CMK (cell line): ENCODE measurements around the gene MXRA8.
A peak's percentile ranks its signal among the peaks of the same experiment; 100 is the strongest.
"Not testable (repeated sequence)": the region's sequence is repeated elsewhere in the genome, so short reads cannot be mapped to it uniquely, and the experiment has no call there.

ENCODE experiments used
- DNase-seq: peaks from one replicate; pipeline ENCODE4 v3.0.0-alpha.2; 2010; ENCODE audit warnings: low read depth

MXRA8 gene, protein sequence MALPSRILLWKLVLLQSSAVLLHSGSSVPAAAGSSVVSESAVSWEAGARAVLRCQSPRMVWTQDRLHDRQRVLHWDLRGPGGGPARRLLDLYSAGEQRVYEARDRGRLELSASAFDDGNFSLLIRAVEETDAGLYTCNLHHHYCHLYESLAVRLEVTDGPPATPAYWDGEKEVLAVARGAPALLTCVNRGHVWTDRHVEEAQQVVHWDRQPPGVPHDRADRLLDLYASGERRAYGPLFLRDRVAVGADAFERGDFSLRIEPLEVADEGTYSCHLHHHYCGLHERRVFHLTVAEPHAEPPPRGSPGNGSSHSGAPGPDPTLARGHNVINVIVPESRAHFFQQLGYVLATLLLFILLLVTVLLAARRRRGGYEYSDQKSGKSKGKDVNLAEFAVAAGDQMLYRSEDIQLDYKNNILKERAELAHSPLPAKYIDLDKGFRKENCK

DNA sequence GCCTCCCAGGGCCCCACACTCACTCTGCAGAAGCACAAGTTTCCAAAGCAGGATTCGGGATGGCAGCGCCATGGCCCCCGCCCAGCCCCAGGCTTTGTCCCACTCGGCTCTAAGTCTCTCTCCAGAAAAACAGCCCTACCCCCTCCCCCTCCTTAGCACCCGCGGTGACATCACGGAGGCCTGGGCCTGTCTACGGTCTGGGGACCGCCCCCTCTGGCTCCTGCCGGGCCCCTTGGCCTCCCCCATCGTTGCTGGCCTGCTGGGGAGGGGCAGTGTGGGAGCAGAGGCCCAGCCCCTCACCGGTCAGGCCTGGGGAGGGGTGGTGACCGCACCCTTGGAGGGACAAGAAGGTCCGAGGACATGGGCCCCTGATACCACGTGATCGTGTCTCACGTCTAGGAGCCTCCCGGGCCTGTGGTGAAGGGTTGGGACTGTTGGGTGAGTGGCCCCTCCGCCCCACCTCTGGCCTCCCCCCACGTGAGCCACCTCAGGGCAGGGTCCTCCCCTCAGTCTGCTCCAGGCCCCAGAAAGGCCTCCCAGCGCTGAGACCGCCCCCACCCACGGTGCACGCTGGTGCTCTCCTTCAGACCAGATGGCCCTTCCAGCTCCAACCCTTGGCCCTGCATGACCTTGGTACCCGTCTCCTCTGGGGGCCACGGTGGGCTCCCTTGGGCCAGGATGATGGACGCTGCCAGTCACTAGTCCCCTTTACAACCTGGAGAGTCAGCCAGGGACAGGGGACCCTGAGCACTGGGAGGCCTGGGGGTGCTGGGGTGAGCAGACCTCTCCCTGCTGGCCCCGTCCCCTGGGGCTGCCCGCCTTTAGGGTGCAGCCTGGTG lies at the start of gene MXRA8:
Gene MXRA8 (minus strand): TSS at position 123 of the 839 bp plus-strand sequence. CDS start 51 bp downstream, at position 72.
- DNase-seq = no peak

DNA sequence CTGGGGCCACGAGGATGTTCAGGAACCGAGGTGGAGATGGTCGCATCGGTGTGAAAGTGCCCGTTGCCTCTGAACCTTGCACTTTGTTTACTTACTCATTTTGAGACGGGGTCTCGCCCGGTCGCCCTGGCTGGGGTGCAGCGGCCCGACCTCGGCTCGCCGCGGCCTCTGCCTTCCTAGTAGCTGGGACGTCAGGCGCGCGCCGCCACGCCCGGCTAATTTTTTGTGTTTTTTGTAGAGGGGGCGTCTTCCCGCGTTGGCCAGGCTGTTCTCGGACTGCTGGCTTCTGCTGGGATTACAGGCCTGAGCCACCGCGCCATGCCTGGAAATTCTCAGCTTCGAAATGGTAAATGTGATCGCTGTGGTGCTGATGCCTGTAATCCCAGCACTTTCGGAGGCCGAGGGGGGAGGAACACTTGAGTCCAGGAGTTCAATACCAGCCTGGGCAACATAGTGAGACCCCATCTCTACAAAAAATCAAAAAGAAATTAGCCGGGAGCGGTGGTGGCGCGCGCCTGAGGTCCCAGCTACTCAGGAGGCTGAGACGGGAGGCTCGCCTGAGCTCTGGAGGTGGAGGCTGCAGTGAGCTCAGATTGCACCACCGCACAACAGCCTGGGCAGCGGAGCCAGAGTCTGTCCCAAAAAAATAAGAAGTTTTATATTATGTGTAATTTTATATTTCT lies 49.4 kb upstream of the MXRA8 start:
- no peak for DNase-seq

DNA sequence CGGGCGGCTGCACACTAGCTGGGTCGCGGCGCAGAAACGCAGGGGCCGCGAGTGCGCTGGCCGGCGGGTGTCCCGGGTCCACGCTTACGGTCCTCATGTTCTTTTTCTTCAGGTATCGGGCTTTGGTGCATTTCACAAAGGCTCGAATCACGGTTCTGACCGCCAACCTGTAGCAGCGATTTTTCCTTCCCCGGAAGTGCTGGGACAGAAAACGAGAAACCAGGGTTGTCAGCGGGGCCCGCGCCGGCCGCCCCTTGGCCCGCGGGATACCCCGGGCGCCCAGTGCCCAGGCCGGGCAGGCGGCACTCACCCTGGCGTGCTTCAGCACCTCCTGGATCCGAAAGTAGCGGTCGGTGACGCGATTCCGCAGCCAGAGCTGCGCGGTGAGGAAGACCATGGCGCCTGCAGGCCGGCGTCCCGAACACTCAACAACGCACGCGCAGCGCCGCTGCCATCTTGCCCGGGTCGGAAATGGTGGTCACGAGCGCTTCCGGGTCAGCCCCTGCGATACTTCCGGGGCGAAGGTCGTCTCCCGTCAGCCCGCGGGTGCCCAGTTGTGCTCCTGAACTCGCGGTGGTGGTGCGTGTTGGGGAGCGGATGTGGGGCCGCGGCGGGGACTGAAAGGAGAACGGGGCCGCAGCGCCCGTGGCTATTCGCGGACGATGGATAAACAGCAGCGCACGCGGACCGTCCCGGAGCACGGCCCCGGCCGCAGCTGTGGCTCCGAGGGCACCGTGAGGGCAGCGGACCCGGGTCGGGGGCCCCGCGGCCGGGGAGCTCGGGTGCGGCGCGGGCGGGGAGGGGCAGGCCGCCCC lies 48.7 kb upstream of the MXRA8 start, which contains the start of gene MRPL20:
Gene MRPL20 (minus strand): TSS at position 473 of the 815 bp plus-strand sequence. CDS start 76 bp downstream, at position 397.
- peak; percentile 94 for DNase-seq

DNA sequence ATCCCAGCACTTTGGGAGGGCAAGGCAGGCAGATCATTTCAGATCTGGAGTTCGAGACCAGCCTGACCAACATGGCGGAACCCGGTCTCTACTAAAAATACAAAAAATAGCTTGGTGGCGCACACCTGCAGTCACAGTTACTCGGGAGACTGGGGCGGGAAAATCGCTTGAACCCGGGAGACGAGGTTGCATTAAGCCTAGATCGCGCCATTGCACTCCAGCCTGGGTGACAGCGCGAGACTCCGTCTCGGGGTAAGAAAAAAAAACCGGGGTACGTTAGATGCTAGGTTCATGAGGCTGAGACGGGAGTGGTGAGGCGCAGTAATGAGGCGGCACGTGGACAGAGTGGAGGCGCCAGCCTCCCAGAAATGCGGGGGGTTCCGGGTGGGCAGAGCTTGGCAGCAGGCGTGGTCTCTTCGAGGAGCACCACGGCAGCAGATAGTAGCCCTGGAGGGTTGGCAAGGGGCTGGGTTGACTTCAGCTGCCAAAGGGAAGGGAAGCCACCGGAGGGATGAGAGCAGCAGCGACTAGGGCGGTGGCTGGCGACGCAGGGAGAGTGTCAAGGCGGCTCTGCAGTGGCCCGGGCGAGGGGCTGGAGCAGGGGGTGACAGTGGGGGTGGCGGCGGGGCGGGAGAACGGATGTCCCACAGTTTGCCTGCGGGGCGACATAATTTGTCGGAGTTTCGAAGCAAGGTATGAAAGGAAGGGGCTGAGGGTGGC lies 47.9 kb upstream of the MXRA8 start:
- no peak for DNase-seq

DNA sequence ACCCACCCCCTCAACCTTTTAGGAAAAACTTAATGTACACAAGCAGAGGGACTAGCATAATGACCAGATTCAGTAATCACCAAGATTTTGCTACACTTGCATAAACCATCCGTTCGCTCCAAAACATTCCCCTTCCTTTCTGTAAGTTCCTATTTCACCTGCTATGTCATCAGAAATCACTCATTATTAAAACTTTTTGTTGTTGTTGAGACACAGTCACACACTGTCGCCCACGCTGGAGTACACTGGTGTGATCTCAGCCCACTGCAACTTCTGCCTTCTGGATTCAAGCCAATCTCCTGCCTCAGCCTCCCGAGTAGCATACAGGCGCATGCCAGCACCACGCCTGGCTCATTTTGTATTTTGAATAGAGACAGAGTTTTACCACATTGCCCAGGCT lies 45.3 kb upstream of the MXRA8 start:
- no peak for DNase-seq

DNA sequence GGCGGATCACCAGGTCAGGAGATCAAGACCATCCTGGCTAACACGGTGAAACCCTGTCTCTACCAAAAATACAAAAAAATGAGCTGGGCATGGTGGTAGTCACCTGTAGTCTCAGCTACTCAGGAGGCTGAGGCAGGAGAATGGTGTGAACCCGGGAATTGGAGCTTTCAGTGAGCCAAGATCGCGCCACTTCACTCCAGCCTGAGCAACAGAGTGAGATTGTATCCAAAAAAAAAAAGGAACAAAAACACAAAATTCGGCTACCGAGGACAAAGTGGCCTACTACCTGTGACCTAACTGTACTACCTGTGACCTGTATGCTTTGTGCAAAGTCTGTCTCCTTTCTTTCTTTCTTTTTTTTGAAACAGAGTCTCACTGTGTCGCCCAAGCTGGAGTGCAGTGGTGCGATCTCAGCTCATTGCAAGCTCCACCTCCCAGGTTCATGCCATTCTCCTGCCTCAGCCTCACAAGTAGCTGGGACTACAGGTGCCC lies 44.6 kb upstream of the MXRA8 start:
- DNase-seq = not testable (repeated sequence)

DNA sequence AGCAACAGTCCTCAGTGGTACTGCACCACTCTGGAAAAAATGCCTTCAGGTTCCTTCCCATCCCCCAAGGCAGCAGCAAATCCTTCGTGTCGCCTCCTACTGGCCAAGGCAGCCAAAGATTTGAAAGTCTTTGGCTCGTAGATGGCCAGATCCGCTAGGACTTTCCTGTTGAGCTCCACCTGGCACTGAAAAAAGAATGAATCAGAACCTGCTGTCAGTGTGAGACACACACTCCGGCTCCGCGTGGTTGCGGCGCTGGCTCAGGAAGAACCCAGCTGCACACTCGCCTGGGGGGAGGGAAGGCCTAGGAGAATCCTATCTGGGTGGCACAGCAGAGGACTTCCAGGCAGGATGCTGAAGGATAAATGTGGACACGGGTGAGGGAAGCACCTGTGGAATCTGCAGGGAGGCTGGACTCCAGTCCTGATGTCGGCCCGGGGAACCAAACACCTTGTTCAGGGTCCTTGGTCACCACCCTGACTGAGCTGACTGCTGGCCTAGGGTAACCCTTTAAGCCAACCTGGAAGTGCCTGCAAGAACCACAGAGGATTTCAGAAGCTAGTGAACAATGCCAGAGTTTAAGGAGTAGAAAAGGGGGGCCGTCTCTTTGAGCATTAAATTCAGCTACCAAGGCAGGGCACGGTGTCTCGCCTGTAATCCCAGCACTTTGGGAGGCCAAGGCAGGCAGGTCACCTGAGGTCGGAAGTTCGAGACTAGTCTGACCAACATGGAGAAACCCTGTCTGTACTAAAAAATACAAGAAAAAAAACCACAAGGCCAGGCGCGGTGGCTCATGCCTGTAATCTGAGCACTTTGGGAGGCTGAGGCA lies 43.9 kb upstream of the MXRA8 start:
- no peak for DNase-seq

DNA sequence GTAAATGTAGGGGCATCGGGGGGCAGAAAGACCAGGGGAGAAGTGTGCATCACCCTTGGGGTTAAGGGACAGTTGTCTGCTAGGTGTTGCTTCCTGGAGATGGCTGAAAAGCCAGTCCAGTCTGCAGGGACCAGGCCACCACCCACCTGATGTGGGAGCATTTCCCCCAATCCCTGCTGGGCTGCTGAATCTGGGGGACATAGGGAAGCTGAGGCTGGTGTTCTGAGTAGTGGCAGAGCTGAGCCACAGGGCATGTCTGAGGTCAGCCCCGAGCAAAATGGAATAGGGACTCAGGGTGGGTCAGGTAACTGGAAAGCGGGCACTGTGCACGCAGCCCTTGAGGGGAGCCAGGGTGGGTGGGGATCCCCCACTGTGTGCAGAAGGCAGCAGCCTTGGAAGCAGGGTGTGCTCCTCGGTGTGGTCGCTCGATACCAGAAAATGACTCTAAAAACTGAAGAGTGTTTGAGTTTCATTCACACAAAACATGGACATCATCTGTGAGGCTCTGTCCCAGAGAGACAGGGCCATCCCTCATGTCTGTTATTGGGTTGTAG lies 43.2 kb upstream of the MXRA8 start:
- no peak for DNase-seq

DNA sequence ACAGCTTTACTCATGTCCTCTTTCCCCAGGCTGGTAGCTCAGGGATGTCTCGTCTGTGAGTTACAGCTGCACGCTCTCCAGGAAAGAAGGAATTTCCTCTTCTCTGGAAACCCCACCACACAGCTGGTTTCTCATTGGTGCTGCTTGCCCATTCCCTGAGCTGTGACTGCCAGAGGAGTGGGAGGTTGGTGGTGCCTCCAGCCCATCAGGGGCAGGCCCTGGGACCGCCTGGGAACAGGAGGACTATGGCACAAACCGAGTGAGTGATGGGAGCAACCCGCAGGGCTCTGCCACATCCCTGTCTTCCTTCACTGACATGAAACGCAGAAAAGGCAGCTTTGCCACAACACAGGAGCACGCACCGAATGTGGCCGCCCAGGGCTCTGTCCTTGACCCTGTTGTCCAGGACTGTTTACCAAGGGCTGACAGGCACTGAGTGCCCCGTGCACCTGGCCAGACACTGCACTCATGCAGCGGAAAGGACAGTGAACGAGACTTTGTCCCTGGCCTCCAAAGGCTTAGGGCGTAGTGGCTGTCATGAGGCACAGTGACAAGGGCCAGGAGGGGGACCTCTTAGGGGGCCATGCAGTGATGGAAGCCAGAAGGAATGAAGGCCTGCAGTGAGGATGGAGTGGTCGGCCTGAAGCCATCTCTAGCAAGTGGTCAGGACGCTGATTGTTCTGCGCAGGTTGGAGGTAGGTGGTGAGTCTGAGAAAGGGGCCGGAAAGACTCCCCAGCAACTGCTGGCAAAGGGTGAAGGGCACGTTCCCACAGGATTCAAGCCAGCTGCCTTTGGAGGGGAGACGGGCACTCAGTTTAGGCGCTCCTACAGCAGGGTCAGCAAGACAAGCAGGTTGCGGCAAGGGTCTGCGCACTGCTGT lies 42.5 kb upstream of the MXRA8 start:
- DNase-seq = no peak

DNA sequence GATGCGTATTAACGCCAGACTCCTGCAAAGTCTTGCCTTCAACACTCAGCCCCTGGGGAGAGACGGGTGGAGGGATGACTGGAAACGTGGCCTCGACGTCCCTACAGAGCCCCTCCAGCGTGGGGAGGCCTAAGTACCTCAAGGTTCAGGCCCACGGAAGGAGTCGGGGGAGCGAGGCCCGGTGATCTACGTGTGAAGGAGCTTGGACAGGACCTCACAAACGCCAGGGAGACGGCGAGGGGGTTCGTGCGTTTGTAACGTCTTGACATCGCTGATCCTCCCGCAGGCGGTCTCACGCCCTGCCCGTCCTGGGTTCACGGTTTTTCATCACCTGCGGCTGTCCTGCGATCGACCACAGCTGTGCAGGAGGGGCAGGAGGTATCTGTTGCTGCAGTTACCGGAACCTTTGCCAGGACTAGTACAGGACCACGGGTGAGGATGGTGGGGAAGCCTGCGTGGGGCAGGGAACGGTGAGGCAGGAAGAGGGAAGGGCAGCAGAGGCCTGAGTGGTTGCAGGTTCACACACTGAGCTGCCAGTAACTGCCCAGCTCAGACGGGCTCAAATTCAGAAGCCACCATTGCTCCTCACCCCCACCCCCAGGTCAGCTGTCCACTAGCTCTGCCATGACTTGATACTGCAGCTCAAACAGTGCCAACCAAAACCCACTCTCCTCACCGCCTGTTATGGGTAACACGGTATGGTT lies 41.7 kb upstream of the MXRA8 start:
- DNase-seq = no peak

DNA sequence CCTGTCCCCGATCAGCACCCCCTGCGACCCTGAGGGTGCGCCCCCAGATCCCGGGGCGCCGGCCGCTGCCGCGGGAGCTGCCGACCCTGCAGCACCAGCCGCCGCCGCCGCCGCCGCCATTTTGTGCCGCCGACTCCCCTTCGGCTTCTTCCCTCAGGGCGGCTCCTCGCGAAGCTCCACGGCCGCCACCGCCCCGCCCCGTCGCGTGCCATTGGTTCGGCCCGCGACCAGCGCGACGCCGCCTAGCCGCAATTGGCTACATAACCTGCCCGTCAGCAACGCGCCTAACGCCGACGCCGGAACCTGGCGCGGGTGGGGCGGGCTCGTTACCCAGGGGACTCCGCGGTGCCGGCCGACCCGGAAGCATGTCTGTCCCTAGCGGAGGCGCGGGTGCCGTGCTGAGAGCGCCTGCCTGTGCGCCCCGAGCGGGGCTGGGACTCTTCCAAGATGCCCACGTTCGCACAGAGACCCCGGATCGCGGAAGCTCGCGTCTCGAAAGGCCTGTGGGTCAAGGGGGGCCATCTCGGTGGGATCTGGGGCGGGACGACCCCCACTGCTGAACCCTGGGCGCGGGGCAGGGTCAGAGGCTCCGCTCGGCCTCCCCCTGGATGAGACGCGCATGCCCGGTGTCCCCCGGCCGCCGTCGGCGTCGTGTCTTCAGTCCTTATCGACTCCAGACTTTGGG lies 41.0 kb upstream of the MXRA8 start, which contains the start of gene CCNL2:
Gene CCNL2 (minus strand): TSS at position 149 of the 685 bp plus-strand sequence. CDS start 29 bp downstream, at position 120.
- DNase-seq = peak; percentile 99

DNA sequence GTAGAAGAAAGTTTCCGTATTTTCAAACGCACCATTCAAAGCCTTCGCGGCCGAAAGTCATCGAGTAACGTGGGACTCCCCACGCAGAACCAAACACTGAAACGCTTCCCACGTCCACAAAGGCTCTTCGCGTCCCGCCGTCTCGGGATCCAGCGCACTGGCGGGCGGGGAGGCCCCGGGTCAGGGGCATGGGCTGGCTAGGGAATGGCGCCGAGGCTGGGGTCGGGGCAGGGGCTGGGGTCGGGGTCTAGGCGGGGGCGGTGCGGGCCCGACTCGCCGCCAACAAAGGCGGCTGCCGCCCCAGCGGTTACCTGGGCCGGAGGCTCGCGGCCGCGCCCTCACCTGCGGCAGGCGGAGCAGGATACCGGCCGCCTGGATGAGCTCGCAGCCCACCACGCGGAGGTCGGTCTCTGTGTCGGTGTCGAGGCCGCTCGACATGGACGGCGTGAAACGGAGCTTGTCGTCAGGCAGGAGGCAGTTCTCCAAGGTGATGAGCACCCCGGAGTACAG lies 40.4 kb upstream of the MXRA8 start:
- DNase-seq = no peak

DNA sequence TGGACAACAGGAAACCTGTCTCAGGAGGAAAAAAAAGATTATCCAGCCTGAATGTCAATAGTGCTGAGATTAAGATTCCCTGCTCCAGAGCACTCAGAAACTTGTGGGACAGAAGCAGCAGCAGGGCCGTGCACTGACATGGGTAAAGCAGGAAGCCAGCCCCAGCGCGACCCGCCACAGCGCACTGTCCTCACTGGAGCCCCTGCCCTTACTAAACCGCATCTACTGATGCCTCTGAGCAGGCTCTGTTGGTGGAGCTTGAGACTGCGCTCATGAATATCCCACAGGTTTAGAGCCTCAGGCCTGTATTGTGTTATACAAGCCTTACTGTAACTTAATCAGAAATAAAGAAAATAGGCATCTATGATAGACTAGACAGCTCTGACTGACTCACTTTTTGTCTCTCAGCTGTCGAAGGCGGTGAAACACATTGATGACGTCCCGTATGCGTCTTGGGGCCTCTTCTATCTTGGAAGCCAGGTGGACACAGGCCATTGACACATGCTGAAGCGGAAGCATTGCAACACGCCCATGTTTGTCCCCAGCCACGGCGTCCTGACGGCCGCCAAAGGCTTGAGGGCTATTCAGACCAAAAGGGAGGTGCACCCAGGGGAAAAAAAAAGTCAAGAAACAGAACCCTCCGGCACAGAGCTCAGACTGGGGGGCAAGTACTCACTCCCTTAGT lies 39.6 kb upstream of the MXRA8 start:
- DNase-seq = no peak

DNA sequence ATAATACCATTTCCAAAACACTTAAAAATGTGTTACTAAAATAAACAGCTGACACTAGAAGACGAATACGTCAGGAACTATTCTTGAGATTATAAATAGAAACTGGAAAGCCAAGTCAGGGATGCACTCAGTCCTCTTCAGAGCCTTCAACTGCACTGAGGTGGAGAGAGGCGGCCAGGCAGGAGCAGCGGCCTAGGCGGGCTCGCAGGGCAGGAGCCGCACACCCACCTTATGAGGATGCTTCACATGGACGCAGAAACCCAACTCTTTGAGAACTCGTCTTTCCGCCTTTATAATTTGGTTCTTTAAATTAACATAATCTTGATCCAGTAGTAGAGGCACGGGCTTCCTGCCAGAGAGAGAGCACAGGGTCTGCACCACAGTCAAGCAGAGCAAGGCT lies 36.8 kb upstream of the MXRA8 start:
- no peak for DNase-seq

DNA sequence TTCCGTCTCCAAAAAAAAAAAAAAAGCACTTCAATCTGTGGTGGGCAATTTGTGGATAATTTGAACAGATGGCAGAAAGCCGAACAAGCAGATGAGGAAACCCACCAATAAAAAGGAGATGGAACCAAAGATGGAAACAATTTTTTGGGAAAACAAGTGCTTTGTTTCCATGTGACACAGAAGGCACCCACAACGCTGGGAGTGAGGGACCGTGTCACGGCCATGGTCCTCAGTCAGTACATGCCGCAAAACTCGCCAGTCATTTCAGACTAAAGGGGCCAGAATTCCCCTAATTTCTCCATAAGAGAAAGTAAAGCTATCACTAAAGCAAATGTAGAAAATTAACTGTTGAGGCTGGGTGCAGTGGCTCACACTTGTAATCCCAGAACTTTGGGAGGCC lies 35.8 kb upstream of the MXRA8 start:
- DNase-seq = no peak

DNA sequence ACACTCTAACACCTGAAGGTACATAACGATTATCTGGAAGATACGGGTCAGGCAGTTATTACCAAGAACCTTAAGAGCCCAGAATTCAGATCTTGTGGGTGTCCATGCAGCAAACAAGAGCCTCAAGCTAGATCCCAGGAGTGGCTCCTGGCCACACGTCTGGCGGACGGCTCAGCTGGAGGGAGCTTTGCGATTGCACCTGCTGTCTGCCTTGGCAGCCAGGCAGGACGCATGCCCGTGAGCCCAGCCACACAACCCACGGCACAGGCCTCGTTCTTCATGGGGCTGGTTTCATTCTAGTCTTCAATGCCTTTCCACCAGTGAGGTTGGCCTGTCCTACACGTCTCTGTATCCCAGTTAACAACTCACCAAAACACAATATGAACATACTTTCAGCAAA lies 35.1 kb upstream of the MXRA8 start:
- no peak for DNase-seq
